ENCODE results near the gene FBH1.
"Not testable (repeated sequence)": the region's sequence is repeated elsewhere in the genome, so short reads cannot be mapped to it uniquely, and the experiment has no call there.

The FBH1 gene

DNA sequence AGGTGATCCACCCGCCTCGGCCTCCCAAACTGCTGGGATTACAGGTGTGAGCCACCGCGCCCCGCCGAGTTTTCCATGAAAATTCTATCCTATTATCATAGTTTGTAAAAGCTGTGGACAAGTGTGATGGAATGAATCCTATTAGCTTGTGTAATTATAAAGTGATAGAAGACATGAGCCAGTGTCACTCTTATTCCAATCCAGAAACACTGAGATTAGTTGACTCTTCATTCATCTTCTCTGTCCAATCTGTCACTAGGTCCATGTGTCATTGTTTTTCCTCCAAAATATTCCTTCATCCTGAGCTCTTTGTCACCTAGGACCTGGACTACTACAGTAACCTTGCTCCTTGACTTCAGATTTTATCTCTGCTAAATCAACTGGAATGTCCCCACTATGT lies 13.5 kb downstream of the FBH1 start:
- no peak for DNase-seq (ENCODE audit: low read depth)

DNA sequence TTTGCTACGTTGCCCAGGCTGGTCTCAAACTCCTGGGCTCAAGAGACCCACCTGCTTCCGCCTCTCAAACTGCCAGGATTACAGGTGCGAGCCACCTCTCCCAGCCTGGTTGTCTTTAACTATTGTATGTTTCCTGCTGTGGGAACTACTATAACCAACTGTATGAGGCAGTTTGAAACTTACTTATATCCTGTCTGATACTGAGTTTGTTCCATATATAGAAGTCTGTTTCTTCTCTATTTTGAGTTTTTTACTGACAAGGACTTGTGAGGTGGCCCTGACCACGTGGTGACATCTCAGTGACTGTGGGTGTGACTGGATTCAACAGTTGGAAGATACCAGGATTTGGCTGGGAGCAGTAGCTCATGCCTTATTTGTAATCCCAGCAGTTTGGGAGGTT lies 14.2 kb downstream of the FBH1 start:
- no peak for DNase-seq (ENCODE audit: low read depth)

- no peak for DNase-seq (ENCODE audit: low read depth)
Measured at GRCh38 chr10:5905854-5906507, 15.9 kb downstream of the FBH1 start.

- no peak for DNase-seq (ENCODE audit: low read depth)
Measured at GRCh38 chr10:5906651-5907050, 16.6 kb downstream of the FBH1 start.

GRCh38 chr10:5908676-5909075 lies 18.6 kb downstream of the FBH1 start:
- DNase-seq (ENCODE audit: low read depth), result not testable (repeated sequence)

DNA sequence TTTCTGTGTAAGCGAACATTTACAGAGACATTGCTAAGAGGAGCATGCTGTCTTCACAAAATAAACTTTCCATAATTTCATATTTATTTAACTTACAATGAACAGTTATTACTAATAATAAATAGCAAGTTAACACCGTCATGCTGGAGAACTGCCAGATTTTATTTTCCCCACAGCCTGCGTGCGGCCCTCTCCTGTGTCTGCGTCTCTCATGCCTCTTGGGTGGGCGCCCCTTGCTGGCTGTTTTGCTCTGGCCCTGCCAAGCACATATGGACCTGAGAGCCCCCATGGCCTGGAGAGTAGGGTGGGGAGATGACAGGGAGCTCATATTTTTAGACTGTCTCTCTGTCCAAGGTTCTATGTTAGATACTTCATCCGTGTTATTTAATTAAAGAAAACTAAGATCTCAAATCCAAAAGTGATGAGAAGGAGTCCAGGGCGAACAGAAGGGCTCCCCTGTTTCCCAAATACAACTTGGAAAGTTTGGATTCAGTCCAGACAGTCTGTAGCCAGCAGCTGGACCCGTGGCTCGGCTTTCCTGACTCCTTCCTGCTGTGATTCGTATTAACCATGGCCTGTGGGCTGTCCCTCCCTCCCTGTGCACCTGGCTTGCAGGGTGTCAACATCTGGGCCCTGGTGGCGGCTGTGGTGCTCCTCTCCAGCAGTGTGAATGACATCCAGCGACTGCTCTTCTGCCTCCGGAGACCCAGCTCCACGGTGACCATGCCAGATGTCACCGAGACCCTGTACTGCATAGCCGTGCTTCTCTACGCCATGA lies 20.5 kb downstream of the FBH1 start:
- DNase-seq (ENCODE audit: low read depth), result no peak

DNA sequence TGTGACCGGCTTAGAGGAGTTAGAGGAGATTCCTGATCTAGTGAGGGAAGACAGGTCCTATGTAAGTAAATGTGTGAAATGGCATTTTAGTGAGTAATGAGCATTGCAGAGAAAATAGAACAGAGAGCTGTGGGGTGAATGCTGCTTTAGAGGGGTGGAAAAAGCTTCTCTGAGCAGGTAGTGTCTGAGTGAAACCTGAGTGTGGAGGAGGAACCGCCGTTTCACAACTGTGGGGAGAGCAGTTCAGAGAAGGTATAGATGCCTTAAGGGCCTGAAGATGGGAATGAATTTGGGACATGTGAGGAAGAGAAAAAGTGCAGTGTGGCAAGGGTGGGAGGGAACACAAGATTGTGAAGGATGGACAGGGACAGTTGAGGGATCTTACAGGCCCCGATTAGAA lies 21.6 kb downstream of the FBH1 start:
- DNase-seq (ENCODE audit: low read depth), result no peak

DNA sequence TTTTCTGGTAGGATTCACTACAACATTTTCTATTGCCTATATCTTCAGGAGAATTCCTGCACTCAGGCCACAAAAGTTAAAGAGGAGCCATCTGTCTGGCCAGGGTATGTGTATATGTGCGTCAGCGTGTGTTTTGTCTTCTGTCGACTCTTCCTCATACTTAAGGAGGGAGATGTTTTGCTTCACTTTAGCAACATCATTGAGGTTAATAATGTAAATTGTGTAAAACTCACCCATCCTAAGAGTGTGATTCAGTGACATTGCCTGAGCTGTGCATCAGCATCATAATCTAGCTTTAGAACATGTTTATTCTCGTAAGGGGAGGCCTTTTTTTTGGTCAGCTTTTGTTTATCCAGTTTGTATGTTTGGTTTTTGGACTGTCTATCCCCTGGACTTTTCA lies 23.7 kb downstream of the FBH1 start:
- no peak for DNase-seq (ENCODE audit: low read depth)

- no peak for DNase-seq (ENCODE audit: low read depth)
Measured at GRCh38 chr10:5915451-5915850, 25.4 kb downstream of the FBH1 start.

- DNase-seq (ENCODE audit: low read depth), result no peak
Measured at GRCh38 chr10:5917305-5917704, 27.3 kb downstream of the FBH1 start.

DNA sequence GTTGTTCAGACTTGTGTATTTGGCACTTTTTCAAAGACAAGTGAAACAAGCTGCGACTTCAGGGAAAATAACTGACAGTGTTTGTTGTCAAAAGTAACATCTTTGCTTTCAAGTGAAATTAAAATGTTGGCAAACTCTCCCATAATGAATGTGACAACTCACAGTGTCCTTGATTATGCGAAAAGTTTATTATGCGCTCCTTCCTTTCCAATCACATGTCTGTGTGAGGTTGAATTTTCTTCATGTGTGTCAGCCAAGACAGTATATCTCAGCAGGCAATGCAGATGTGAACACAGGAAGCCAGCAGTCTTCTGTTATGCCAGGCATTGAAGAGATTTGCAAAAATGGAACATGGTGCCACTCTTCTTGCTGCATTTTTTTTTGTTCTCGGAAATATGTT lies 28.7 kb downstream of the FBH1 start:
- no peak for DNase-seq (ENCODE audit: low read depth)

GRCh38 chr10:5919568-5919967 lies 29.5 kb downstream of the FBH1 start:
- no peak for DNase-seq (ENCODE audit: low read depth)

- DNase-seq (ENCODE audit: low read depth), result no peak
Measured at GRCh38 chr10:5921746-5922145, 31.7 kb downstream of the FBH1 start.

DNA sequence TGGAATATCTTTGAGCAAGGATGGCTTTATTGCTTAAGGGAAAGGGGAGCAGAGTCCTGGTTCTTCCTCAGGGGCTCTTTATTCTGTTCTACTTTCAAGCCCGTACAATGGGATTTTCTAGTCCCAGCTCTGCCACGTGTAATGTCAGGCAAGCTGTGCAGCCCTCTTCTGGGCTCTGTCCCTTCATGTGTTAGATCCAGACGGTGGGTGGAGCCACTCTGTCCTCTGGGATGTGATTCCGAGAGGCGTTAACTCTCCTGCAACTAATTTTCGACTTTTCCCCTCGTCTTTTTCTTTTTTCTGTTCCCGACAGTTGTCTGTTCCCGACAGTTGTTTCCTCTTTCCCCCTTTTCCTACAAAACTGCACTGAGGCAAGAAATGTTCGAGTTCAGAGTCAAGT lies 34.8 kb downstream of the FBH1 start:
- DNase-seq (ENCODE audit: low read depth), result no peak

DNA sequence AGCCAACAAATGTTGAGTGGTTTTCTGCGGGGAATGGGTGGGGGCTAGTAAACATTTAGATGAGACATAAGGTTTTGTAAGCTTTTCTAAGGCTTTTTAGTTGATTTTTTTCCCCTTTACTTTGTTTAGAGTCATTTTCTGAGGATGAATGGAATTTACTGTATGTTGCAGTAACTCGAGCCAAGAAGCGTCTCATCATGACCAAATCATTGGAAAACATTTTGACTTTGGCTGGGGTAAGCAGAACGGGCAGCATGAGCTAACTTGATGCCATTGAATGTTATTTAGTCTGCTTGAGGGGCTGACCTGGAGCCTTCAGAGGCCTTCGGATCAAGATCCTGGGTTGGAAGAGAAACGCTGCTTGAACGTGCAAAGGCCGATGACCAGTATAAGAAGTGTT lies 37.3 kb downstream of the FBH1 start:
- DNase-seq (ENCODE audit: low read depth), result peak; percentile 84

- DNase-seq (ENCODE audit: low read depth), result no peak
Measured at GRCh38 chr10:5929442-5929841, 39.4 kb downstream of the FBH1 start.

DNA sequence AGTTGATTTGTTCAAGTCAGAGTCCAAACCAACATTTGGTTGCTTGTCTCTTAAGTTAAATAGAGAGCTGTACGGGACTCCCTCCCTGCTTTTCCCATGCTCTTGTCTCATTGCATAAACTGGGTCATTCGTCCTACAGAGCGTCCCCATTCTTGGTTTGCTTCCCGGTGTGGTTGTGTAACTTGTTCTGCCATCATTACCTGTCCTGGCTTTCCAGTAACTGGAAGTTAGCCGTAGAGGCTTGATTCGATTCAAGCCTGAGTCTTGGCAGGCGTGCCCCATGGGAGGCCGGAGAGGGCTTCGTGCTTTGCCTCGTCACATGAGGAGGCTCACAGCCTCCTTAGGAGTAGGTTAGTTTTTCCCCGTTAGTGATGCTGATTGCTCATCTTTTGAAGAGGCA lies 40.2 kb downstream of the FBH1 start:
- no peak for DNase-seq (ENCODE audit: low read depth)

DNA sequence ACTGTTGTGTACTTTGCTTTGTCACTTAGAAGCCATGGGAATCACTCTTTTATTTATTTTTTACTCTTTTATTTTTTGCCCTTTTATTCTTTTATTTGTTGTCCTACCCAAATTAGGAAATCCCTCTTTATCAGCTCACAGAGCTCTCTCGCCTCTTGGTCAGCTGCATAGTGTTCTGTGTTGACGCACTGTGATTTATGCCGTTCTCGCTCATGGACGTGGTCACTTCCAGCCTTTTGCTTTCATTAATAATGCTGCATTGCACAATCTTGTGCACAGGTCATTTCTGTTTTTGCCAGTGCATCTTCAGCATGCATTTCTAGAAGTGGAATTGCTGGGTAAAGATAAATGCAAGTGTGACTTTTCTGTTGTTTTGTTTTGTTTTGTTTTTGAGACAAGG lies 42.3 kb downstream of the FBH1 start:
- DNase-seq (ENCODE audit: low read depth), result no peak

DNA sequence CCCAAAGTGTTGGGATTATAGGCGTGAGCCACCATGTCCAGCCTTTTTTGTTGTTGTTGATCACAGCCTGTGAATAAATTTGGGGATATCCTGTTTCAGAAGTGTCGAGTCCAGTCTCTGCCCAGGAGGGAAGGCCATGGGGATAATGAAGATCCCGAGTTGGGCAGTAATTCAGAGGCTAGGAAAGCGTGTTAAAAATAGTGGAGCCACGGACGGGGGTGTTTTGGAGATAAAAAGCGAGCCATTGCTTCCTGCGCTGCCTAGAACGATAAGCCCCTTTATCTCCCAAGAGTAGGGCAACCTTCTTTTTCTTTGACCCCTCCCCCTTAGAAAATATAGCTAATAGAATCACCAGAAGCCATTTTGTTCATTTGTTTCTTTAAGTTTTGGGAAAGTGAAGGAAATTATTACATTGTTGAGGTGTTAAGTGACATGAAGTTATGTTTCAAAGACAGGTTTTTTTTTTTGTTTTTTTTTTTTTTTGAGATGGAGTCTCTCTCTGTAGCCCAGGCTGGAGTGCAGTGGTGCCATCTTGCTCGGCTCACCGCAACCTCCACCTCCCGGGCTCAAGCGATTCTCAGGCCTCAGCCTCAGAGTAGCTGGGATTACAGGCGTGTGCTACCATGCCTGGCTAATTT lies 44.0 kb downstream of the FBH1 start:
- DNase-seq (ENCODE audit: low read depth), result no peak

- no peak for DNase-seq (ENCODE audit: low read depth)
Measured at GRCh38 chr10:5935628-5936027, 45.6 kb downstream of the FBH1 start.

- DNase-seq (ENCODE audit: low read depth), result no peak
Measured at GRCh38 chr10:5937016-5937415, 47.0 kb downstream of the FBH1 start.

DNA sequence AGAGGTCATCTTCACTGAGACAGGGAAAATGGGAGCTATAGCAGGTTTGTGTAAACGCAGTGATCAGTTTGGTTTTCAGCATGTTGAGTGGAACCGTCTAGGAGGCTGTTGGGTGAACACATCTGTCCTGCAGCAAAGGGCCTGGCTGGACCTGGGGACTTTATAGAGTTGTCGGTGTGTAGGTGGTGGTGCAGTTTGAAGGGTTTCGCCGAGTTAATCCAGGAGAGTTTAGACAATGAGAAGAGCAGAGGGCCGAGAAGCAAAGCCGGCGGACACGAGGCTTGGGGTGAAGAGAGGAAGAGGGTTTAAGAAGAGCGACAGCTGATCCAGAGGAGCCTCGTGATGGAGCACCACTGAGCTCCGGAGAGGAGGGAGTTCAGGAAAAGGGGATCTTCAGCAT lies 48.2 kb downstream of the FBH1 start:
- no peak for DNase-seq (ENCODE audit: low read depth)

DNA sequence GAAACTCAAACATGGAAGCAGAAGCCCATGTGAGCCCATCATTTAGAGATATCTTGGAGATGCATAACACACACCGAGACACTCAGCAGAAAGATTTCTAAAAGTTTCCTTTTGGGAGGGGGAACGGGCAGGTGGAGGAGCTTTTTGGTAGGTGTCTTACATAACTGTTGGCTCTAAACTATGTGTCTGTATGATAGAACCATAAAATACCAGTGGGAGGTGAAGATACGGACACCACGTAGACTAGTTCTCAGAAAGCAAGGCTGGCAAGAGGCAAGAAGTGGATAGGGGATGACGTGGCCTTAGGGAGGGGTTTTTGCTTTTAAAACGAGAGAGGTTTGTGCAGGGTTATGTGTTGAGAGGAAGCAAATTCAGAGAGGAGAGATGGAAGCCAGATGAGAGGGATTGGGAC lies 50.8 kb downstream of the FBH1 start:
- DNase-seq (ENCODE audit: low read depth), result no peak
